Activated CD8-positive, alpha-beta T cell treated with anti-CD3 and anti-CD28 coated beads for 36 hours (primary cell): ENCODE data around the gene SYNGR2. TPM values are rescaled to one million over a fixed set of nuclear protein-coding genes. Genes with fewer than 3 reads are reported as not detected.
A peak's percentile ranks its signal among the peaks of the same experiment; 100 is the strongest.

Experiments used
- ATAC-seq: fragments of 200-7000 bp; cut with Tn5 transposase; one replicate; pipeline ENCODE4 v1.10.0; 2021; ENCODE audit warnings: mild to moderate bottlenecking, moderate library complexity
- CTCF ChIA-PET: fragments of 350-600 bp; sonication (Branson Sonifier 250); formaldehyde crosslinking; loops from one replicate; lab custom pipeline; 2021; ENCODE audit warnings: antibody characterized with exemption; lab: Charles Lee
- POLR2A ChIA-PET: fragments of 350-600 bp; sonication (Branson Sonifier 250); formaldehyde crosslinking; loops from one replicate; lab custom pipeline; 2021; ENCODE audit warnings: antibody characterized with exemption; lab: Charles Lee
- DNase-seq: peaks from one replicate; pipeline ENCODE4 v3.0.0-alpha.2; 2020
- H3K27ac Mint-ChIP-seq: one replicate; pipeline ENCODE4 v1.8.0; 2021; ENCODE audit warnings: mild to moderate bottlenecking, mixed read lengths
- H3K27me3 Mint-ChIP-seq: one replicate; pipeline ENCODE4 v1.8.0; 2021; ENCODE audit warnings: mixed read lengths
- H3K36me3 Mint-ChIP-seq: one replicate; pipeline ENCODE4 v1.8.0; 2021; ENCODE audit warnings: low read depth, mixed read lengths
- H3K4me1 Mint-ChIP-seq: one replicate; pipeline ENCODE4 v1.8.0; 2021; ENCODE audit warnings: low read depth, mixed read lengths
- H3K4me3 Mint-ChIP-seq: one replicate; pipeline ENCODE4 v1.8.0; 2021; ENCODE audit warnings: mild to moderate bottlenecking, moderate library complexity, mixed read lengths
- H3K9me3 Mint-ChIP-seq: one replicate; pipeline ENCODE4 v1.8.0; 2021; ENCODE audit warnings: mixed read lengths
- intact Hi-C: fragments of 100-400 bp; cut with micrococcal nuclease; formaldehyde crosslinking; loops from one replicate; pipeline ENCODE4 v1.10.0; 2022
- total RNA-seq, 2 experiments: library from RNA; stranded (reverse); gene quantifications; one replicate each; pipeline ENCODE4 v1.2.3, GENCODE V29; 2021
- TF ChIP-seq, protein P1 (sequence below): fragments of 200-600 bp; IDR thresholded peaks from one replicate; pipeline ENCODE4 v1.8.0; 2022; ENCODE audit warnings: antibody characterized with exemption, mild to moderate bottlenecking

Gene SYNGR2
- total RNA-seq, 2 experiments from 2014 or later: 92.6 to 95.1 TPM

- H3K9me3 Mint-ChIP-seq: no peaks in the 10 kb centered on the region
- H3K4me3 Mint-ChIP-seq: no peak overlapping the region
- no peaks in the 10 kb centered on the region for H3K27me3 Mint-ChIP-seq
- POLR2A ChIA-PET: interaction anchor here (0.6 to 10.2 kb wide), 8 partner anchors 8 to 48 kb away, joined by 3 to 100 read pairs (median 6); partner anchors contain the start of genes AFMID, TK1 and TMC8
- ATAC-seq (peak; percentile 27), DNase-seq (no peak)
- peak overlapping the region; percentile 81 for H3K27ac Mint-ChIP-seq
- H3K4me1 Mint-ChIP-seq: peaks cover 57% of the 10 kb centered on the region
- H3K36me3 Mint-ChIP-seq: peaks cover 50% of the 10 kb centered on the region
- intact Hi-C loops: no loop called here
- TF ChIP-seq, protein P1, sequence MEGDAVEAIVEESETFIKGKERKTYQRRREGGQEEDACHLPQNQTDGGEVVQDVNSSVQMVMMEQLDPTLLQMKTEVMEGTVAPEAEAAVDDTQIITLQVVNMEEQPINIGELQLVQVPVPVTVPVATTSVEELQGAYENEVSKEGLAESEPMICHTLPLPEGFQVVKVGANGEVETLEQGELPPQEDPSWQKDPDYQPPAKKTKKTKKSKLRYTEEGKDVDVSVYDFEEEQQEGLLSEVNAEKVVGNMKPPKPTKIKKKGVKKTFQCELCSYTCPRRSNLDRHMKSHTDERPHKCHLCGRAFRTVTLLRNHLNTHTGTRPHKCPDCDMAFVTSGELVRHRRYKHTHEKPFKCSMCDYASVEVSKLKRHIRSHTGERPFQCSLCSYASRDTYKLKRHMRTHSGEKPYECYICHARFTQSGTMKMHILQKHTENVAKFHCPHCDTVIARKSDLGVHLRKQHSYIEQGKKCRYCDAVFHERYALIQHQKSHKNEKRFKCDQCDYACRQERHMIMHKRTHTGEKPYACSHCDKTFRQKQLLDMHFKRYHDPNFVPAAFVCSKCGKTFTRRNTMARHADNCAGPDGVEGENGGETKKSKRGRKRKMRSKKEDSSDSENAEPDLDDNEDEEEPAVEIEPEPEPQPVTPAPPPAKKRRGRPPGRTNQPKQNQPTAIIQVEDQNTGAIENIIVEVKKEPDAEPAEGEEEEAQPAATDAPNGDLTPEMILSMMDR: no peak
- CTCF ChIA-PET: interaction anchor here (1.3 kb wide), 1 partner anchor 36 kb away, joined by 4 read pairs; no protein-coding TSS in a partner anchor
Measured at GRCh38 chr17:78173097-78173715, 4.8 kb downstream of the SYNGR2 start.

DNA sequence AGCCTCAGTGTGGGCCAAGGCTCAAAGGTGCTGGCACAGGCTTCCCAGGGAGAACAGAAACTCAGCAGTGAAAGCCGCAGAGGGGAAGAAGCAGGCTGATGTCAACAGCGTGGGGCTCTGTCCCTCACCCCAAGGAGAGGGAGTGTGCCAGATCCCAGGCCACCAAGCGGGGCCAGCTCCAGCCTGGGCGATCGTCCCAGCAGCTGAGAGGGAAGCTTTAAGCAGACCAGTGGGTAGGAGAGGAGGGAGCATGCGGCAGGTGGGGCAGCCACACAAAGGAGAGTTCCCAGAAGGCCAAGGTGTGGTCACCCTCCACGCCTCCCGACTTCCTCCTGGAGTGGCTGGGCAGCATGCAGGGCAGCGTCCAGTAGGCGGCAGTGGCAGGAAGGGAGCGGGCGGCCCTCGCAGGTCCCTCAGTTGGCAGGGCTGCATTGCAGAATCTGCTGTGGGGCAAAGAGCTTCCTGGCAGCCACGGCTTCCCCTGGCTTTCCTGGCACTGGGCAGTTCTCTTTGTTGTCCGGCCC lies 6.0 kb downstream of the SYNGR2 start:
- peaks cover 62% of the 10 kb centered on the region for H3K36me3 Mint-ChIP-seq
- no peak overlapping the region for H3K4me3 Mint-ChIP-seq
- no peak for DNase-seq
- no peak for ATAC-seq
- TF ChIP-seq, protein P1: no peak
- no peaks in the 10 kb centered on the region for H3K9me3 Mint-ChIP-seq
- no peak overlapping the region for H3K27ac Mint-ChIP-seq
- H3K4me1 Mint-ChIP-seq: peaks cover 56% of the 10 kb centered on the region
- H3K27me3 Mint-ChIP-seq: no peaks in the 10 kb centered on the region
- ChIA-PET POLR2A (interaction anchor here (0.7 to 10.2 kb wide), 13 partner anchors 10 to 152 kb away, joined by 3 to 100 read pairs (median 5); partner anchors contain the start of genes AFMID, TK1 and TMC8), CTCF (interaction anchor here (1.1 to 3.9 kb wide), 5 partner anchors 10 to 89 kb away, joined by 3 to 29 read pairs (median 17); partner anchors contain the start of genes AFMID and TK1)
- intact Hi-C loops: no loop called here

GRCh38 chr17:78174870-78175642 lies 6.7 kb downstream of the SYNGR2 start:
- H3K4me1 Mint-ChIP-seq: peaks cover 49% of the 10 kb centered on the region
- H3K4me3 Mint-ChIP-seq: no peak overlapping the region
- no peaks in the 10 kb centered on the region for H3K9me3 Mint-ChIP-seq
- no peaks in the 10 kb centered on the region for H3K27me3 Mint-ChIP-seq
- DNase-seq (no peak), ATAC-seq (no peak)
- intact Hi-C loops: no loop called here
- H3K27ac Mint-ChIP-seq: no peak overlapping the region
- ChIA-PET CTCF (interaction anchor here (1.1 to 3.9 kb wide), 12 partner anchors 8 to 90 kb away, joined by 3 to 31 read pairs (median 8); partner anchors contain the start of genes AFMID and TK1), POLR2A (interaction anchor here (0.7 to 10.2 kb wide), 14 partner anchors 10 to 152 kb away, joined by 3 to 100 read pairs (median 5); partner anchors contain the start of genes AFMID, TK1 and TMC8)
- H3K36me3 Mint-ChIP-seq: peaks cover 68% of the 10 kb centered on the region
- TF ChIP-seq, protein P1: no peak

GRCh38 chr17:78175643-78175981 lies 7.2 kb downstream of the SYNGR2 start:
- DNase-seq (no peak), ATAC-seq (no peak)
- TF ChIP-seq, protein P1: no peak
- Mint-ChIP-seq H3K36me3 (peaks cover 71% of the 10 kb centered on the region), H3K4me3 (no peak overlapping the region), H3K4me1 (peaks cover 48% of the 10 kb centered on the region), H3K27me3 (no peaks in the 10 kb centered on the region), H3K27ac (no peak overlapping the region), H3K9me3 (no peaks in the 10 kb centered on the region)
- intact Hi-C loops: no loop called here
- POLR2A ChIA-PET: interaction anchor here (1.0 to 10.2 kb wide), 10 partner anchors 9 to 153 kb away, joined by 3 to 100 read pairs (median 4); partner anchors contain the start of genes AFMID and TK1
- CTCF ChIA-PET: interaction anchor here (1.0 to 3.9 kb wide), 17 partner anchors 8 to 156 kb away, joined by 3 to 31 read pairs (median 7); partner anchors contain the start of genes AFMID and TK1
